ENCODE measurements around the gene SSC4D.
"Not testable (repeated sequence)": the region's sequence is repeated elsewhere in the genome, so short reads cannot be mapped to it uniquely, and the experiment has no call there.

SSC4D gene

GRCh38 chr7:76395965-76396726, 13.4 kb downstream of the SSC4D start:
- no peak overlapping the region for H3K27ac ChIP-seq
- H3K4me2 ChIP-seq = no peak overlapping the region
- no peak for TF ChIP-seq Cebpa-rat (IDR thresholded peaks at IDR 0.05)

GRCh38 chr7:76395605-76395964, 13.9 kb downstream of the SSC4D start:
- H3K9me3 ChIP-seq, H3K27me3 ChIP-seq, H3K36me3 ChIP-seq, H3K4me3 ChIP-seq, H3K27ac ChIP-seq, H4K20me1 ChIP-seq, H3K4me2 ChIP-seq: not testable (repeated sequence)
- Histone ChIP-seq H3K4me1 (peaks cover 44% of the 10 kb centered on the region), H3K9ac (0 out of 2 replicates have a peak overlapping the region, but pooled peaks have one; percentile 24)

More at GRCh38 chr7:76395965-76396726, 13.4 kb downstream of the SSC4D start:
- H3K9me3 ChIP-seq = no peaks in the 10 kb centered on the region
- H3K27me3 ChIP-seq = no peaks in the 10 kb centered on the region
- H3K4me1 ChIP-seq = peaks cover 44% of the 10 kb centered on the region
- no peaks in the 10 kb centered on the region for H4K20me1 ChIP-seq
- H3K9ac ChIP-seq = 0 out of 2 replicates have a peak overlapping the region, but pooled peaks have one; percentile 24
- no peak overlapping the region for H3K4me3 ChIP-seq
- no peaks in the 10 kb centered on the region for H3K36me3 ChIP-seq

- H3K4me1 ChIP-seq = peaks cover 47% of the 10 kb centered on the region
- H3K27ac ChIP-seq = no peak overlapping the region
- H3K9me3 ChIP-seq = no peaks in the 10 kb centered on the region
- no peaks in the 10 kb centered on the region for H3K36me3 ChIP-seq
- no peak overlapping the region for H3K4me3 ChIP-seq
- H3K27me3 ChIP-seq = no peaks in the 10 kb centered on the region
- no peaks in the 10 kb centered on the region for H4K20me1 ChIP-seq
- no peak for TF ChIP-seq Cebpa-rat (IDR thresholded peaks at IDR 0.05)
- H3K4me2 ChIP-seq = no peak overlapping the region
- no peak overlapping the region for H3K9ac ChIP-seq
These were observed 14.5 kb downstream of the SSC4D start for GRCh38 chr7:76394957-76395356.

DNA sequence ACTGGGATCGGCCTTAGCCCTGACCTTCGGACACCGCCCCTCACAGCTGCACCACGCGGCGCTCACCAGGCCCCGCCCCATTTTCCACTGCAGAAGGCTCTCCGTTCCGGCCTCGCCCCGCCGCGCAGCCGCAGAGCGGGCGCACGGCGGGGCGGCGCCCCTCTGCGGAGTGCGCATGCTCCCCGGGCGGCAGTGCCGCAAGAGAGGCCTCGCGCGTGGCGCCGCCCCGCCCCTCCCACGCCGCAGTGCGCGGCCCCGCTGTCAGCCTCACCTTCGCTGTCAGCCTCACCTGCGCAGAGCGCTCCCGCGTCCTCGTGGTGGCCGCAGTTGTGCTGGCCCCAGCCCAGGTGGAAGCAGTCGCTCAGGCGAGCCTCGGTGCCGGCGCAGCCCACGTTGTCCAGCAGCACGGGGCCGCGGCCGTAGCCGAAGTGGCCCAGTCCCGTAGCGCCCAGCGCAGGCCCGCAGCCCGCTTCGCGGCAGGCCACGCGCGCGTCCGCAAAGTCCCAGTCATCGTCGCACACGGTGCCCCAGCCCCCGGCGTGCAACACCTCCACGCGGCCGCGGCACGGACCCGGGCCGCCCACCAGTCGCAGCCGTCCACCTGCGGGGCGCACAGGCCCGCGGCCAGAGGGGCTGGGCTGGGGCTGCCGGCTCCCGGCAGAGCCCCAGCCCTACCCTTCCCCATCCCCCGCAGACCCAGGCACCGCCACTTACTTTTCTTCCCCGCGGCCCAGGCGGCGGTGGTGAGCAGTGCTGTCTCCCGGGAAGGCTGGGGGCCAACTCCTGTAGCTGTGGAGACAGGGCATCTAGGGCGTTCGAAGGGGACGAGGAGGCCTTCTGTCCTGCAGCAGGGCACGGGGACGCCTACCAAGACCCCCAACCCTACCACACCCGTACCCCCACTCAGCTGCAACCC, 16.1 kb downstream of the SSC4D start:
- H3K27ac ChIP-seq = peak overlapping the region; percentile 83
- no peaks in the 10 kb centered on the region for H3K9me3 ChIP-seq
- H3K27me3 ChIP-seq = no peaks in the 10 kb centered on the region
- peak overlapping the region; percentile 97 for H3K4me2 ChIP-seq
- H3K9ac ChIP-seq = peak overlapping the region; percentile 84
- no peaks in the 10 kb centered on the region for H4K20me1 ChIP-seq
- H3K36me3 ChIP-seq = no peaks in the 10 kb centered on the region
- peak overlapping the region; percentile 83 for H3K4me3 ChIP-seq
- TF ChIP-seq Cebpa-rat (IDR thresholded peaks at IDR 0.05) = no peak
- peaks cover 63% of the 10 kb centered on the region for H3K4me1 ChIP-seq

GRCh38 chr7:76392531-76393115, 16.9 kb downstream of the SSC4D start:
- H3K27ac ChIP-seq = peak overlapping the region; percentile 83

DNA sequence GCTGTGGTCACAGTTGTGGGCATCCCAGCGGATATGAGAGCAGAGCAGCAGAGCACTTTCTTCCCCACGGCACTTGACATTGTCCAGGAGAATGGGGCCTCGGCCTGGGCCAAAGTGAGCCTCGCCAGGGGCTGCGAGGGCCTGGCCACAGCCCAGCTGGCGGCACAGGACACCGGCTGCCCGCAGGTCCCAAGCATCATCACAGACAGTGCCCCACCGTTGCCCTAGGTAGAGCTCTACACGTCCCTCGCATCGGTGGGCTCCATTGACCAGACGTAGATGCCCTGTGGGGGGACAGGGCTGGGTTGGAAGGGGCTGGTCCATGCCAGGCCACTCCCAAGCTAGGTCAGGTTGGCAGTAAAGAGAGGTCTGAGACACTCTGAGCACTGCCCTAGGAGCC, 19.4 kb downstream of the SSC4D start:
- no peak for TF ChIP-seq Cebpa-rat (IDR thresholded peaks at IDR 0.05)
- Histone ChIP-seq H3K9ac (no peak overlapping the region), H3K36me3 (no peaks in the 10 kb centered on the region), H3K4me1 (peaks cover 46% of the 10 kb centered on the region), H3K27me3 (no peaks in the 10 kb centered on the region), H3K27ac (peak overlapping the region; percentile 77; the same call in 1 of the 2 replicates), H3K4me2 (no peak overlapping the region; the same call in 1 of the 2 replicates), H3K4me3 (no peak overlapping the region), H4K20me1 (no peaks in the 10 kb centered on the region), H3K9me3 (no peaks in the 10 kb centered on the region)

More at GRCh38 chr7:76392531-76393115, 16.9 kb downstream of the SSC4D start:
- no peak for TF ChIP-seq Cebpa-rat (IDR thresholded peaks at IDR 0.05)
- Histone ChIP-seq H3K9me3 (no peaks in the 10 kb centered on the region), H3K4me2 (peak overlapping the region; percentile 97), H3K4me3 (peak overlapping the region; percentile 83), H3K4me1 (peaks cover 64% of the 10 kb centered on the region), H3K9ac (peak overlapping the region; percentile 34; the same call in 1 of the 2 replicates), H4K20me1 (no peaks in the 10 kb centered on the region), H3K36me3 (no peaks in the 10 kb centered on the region), H3K27me3 (no peaks in the 10 kb centered on the region)

DNA sequence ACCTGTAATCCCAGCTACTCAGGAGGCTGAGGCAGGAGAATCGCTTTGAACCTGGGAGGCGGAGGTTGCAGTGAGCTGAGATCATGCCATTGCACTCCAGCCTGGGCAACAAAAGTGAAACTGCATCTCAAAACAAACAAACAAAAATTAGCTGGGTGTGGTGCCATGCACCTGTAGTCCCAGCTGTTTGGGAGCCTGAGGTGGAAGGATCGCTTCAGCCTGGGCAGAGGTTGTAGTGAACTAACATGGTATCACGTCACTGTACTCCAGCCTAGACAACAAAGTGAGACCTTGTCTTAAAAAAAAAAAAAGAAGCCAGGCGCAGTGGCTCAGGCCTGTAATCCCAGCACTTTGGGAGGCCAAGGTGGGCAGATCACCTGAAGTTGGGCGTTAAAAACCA, 21.7 kb downstream of the SSC4D start:
- H3K9me3 ChIP-seq, H3K4me3 ChIP-seq, H3K36me3 ChIP-seq, H3K4me2 ChIP-seq, H3K9ac ChIP-seq, H4K20me1 ChIP-seq, H3K27ac ChIP-seq, H3K27me3 ChIP-seq: not testable (repeated sequence)
- H3K4me1 ChIP-seq = peaks cover 37% of the 10 kb centered on the region

DNA sequence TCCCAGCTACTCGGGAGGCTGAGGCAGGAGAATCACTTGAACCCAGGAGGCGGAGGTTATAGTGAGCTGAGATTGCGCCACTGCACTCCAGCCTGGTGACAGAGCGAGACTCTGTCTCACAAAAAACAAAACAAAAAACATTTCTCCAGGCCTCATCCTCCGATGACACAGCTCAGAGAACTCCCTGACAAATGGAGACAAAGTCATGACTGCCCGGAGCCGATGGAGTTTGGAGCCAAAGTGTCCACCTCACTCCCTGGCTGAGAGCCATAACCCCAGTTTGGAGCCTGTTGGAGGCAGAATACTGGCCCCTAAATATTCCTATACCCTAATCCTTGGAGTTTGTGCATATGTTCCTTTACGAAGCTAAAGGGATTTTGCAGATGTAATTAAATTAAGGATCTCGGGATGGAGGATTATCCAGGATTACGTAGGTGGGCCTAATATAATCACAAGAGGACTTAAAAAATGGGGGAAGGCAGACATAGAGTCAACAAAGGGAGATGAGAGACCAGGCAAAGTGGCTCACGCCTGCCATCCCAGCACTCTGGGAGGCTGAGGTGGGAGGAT, 22.7 kb downstream of the SSC4D start:
- Histone ChIP-seq H3K9me3 (no peaks in the 10 kb centered on the region), H3K4me3 (no peak overlapping the region), H3K27ac (no peak overlapping the region), H4K20me1 (no peaks in the 10 kb centered on the region), H3K4me2 (no peak overlapping the region), H3K27me3 (no peaks in the 10 kb centered on the region), H3K4me1 (peaks cover 27% of the 10 kb centered on the region), H3K9ac (no peak overlapping the region), H3K36me3 (no peaks in the 10 kb centered on the region)
- TF ChIP-seq Cebpa-rat (IDR thresholded peaks at IDR 0.05) = no peak

GRCh38 chr7:76383089-76383944, 26.2 kb downstream of the SSC4D start:
- H4K20me1 ChIP-seq = no peaks in the 10 kb centered on the region
- H3K4me3 ChIP-seq = no peak overlapping the region
- no peaks in the 10 kb centered on the region for H3K9me3 ChIP-seq
- peaks cover 24% of the 10 kb centered on the region for H3K4me1 ChIP-seq
- H3K9ac ChIP-seq = no peak overlapping the region
- H3K27me3 ChIP-seq = no peaks in the 10 kb centered on the region
- no peak for TF ChIP-seq Cebpa-rat (IDR thresholded peaks at IDR 0.05)
- no peak overlapping the region for H3K27ac ChIP-seq
- no peak overlapping the region for H3K4me2 ChIP-seq
- H3K36me3 ChIP-seq = no peaks in the 10 kb centered on the region
